ENCODE measurements around the gene SESN3.

GRCh38 chr11:95231881-95232605 is 1.0 kb upstream of the SESN3 start:
- TF ChIP-seq CTCF (IDR thresholded peaks at IDR 0.05; ENCODE audit: insufficient read depth, low read length) (no peak), REST (IDR thresholded peaks at IDR 0.05; ENCODE audit: insufficient replicate concordance, low read depth) (no peak), POLR2AphosphoS5 (IDR thresholded peaks at IDR 0.05; ENCODE audit: low read depth) (peak; percentile 66; the same call in 1 of the 2 replicates)

Measured in HL-60 (cell line).